IMR-90 (cell line): ENCODE data around the gene PIMREG. TPM values are rescaled to one million over a fixed set of nuclear protein-coding genes. Genes with fewer than 3 reads are reported as not detected.

Source experiments
- ATAC-seq: fragments of 200-7000 bp; cut with Tn5 transposase; 2 replicates; pipeline ENCODE4 v1.9.1; 2020; ENCODE audit warnings: low read depth, mild to moderate bottlenecking, moderate library complexity
- BruUV-seq: library from RNA; stranded (reverse); fragments of 400-500 nt; replicated peaks from 2 replicates; lab custom pipeline; 2021; lab: Mats Ljungman, UMichigan
- CTCF ChIA-PET: fragments of 300-600 bp; formaldehyde crosslinking; extraction: SDS; loops from one replicate; lab custom pipeline; 2021; ENCODE audit warnings: antibody characterized with exemption; lab: Yijun Ruan, JAX
- POLR2A ChIA-PET: fragments of 300-600 bp; sonication (Branson Sonifier 250); formaldehyde crosslinking; loops from one replicate; lab custom pipeline; 2022; ENCODE audit warnings: antibody characterized with exemption; ENCODE audit not compliant: unreplicated experiment; lab: Charles Lee
- DNase-seq: peaks from one replicate; pipeline ENCODE4 v3.0.0; 2013
- H2AFZ ChIP-seq: replicated peaks from 2 replicates; pipeline ENCODE3; 2013; ENCODE audit warnings: low read length, mild to moderate bottlenecking; ENCODE audit not compliant: poor library complexity
- H2AK5ac ChIP-seq: 2 replicates; pipeline ENCODE4 v1.6.1; 2013; ENCODE audit warnings: low read depth, low read length, inconsistent platforms
- H2AK9ac ChIP-seq: replicated peaks from 2 replicates; pipeline ENCODE3; 2013; ENCODE audit warnings: mild to moderate bottlenecking, low read depth, low read length, moderate library complexity; ENCODE audit not compliant: poor library complexity
- H2BK120ac ChIP-seq: 2 replicates; pipeline ENCODE4 v1.6.1; 2013; ENCODE audit warnings: low read depth, low read length, inconsistent platforms
- H2BK15ac ChIP-seq: 3 replicates; pipeline ENCODE4 v1.6.1; 2013; ENCODE audit warnings: low read depth, low read length, inconsistent platforms
- H2BK20ac ChIP-seq: 2 replicates; pipeline ENCODE4 v1.6.1; 2013; ENCODE audit warnings: low read depth, mild to moderate bottlenecking, inconsistent platforms, low read length, moderate library complexity
- H2BK5ac ChIP-seq: 2 replicates; pipeline ENCODE4 v1.6.1; 2013; ENCODE audit warnings: mild to moderate bottlenecking, low read depth, low read length, inconsistent platforms; ENCODE audit not compliant: poor library complexity, severe bottlenecking
- H3K14ac ChIP-seq: replicated peaks from 2 replicates; pipeline ENCODE4 v1.6.1; 2013; ENCODE audit warnings: low read depth, low read length, inconsistent platforms
- H3K18ac ChIP-seq: 2 replicates; pipeline ENCODE4 v1.6.1; 2013; ENCODE audit warnings: low read depth, low read length, control low read depth
- H3K23ac ChIP-seq: 2 replicates; pipeline ENCODE4 v1.6.1; 2013; ENCODE audit warnings: low read depth, low read length, inconsistent platforms
- H3K27ac ChIP-seq: 2 replicates; pipeline ENCODE4 v1.5.1; 2013; ENCODE audit warnings: mild to moderate bottlenecking, control low read depth, low read length; ENCODE audit not compliant: insufficient read depth
- H3K27me3 ChIP-seq: 2 replicates; pipeline ENCODE4 v1.6.1; 2013; ENCODE audit warnings: low read length; ENCODE audit not compliant: control insufficient read depth, insufficient read depth
- H3K36me3 ChIP-seq: 2 replicates; pipeline ENCODE4 v1.6.1; 2013; ENCODE audit warnings: low read length, mixed read lengths; ENCODE audit not compliant: control insufficient read depth, insufficient read depth
- H3K4ac ChIP-seq: 2 replicates; pipeline ENCODE4 v1.6.1; 2013; ENCODE audit warnings: low read depth, low read length, inconsistent platforms
- H3K4me1 ChIP-seq: 2 replicates; pipeline ENCODE4 v1.6.1; 2013; ENCODE audit warnings: low read length, mixed read lengths; ENCODE audit not compliant: control insufficient read depth, insufficient read depth
- H3K4me2 ChIP-seq: 2 replicates; pipeline ENCODE4 v1.6.1; 2013; ENCODE audit warnings: low read depth, mild to moderate bottlenecking, control low read depth, low read length, moderate library complexity
- H3K4me3 ChIP-seq: 2 replicates; pipeline ENCODE4 v1.5.1; 2013; ENCODE audit warnings: low read depth, mild to moderate bottlenecking, control low read depth, low read length, moderate library complexity; ENCODE audit not compliant: insufficient read depth
- H3K56ac ChIP-seq: 2 replicates; pipeline ENCODE4 v1.6.1; 2013; ENCODE audit warnings: low read length, inconsistent platforms; ENCODE audit not compliant: insufficient read depth; ENCODE audit errors: extremely low read depth
- H3K79me1 ChIP-seq, 2 experiments: 2 replicates each; pipeline ENCODE4 v1.6.1; 2013; ENCODE audit warnings: low read length in 2 of 2, inconsistent platforms in 1 of 2, low read depth in 1 of 2
- H3K9ac ChIP-seq: 2 replicates; pipeline ENCODE4 v1.6.1; 2013; ENCODE audit warnings: low read depth, low read length, control low read depth
- H3K9me1 ChIP-seq: 2 replicates; pipeline ENCODE4 v1.6.1; 2013; ENCODE audit warnings: low read length, inconsistent platforms; ENCODE audit not compliant: insufficient read depth
- H3K9me3 ChIP-seq: 2 replicates; pipeline ENCODE4 v1.6.1; 2013; ENCODE audit warnings: low read length; ENCODE audit not compliant: control insufficient read depth, insufficient read depth
- H4K20me1 ChIP-seq: 2 replicates; pipeline ENCODE4 v1.6.1; 2013; ENCODE audit warnings: low read length, inconsistent platforms; ENCODE audit not compliant: insufficient read depth
- H4K5ac ChIP-seq: 2 replicates; pipeline ENCODE4 v1.6.1; 2013; ENCODE audit warnings: mild to moderate bottlenecking, low read depth, low read length, control low read depth
- H4K8ac ChIP-seq, 2 experiments: 2 replicates each; pipeline ENCODE4 v1.6.1; 2013; ENCODE audit warnings: low read depth in 2 of 2, low read length in 2 of 2, control low read depth in 1 of 2, inconsistent platforms in 1 of 2
- H4K91ac ChIP-seq: 2 replicates; pipeline ENCODE4 v1.6.1; 2013; ENCODE audit warnings: low read depth, low read length, inconsistent platforms; ENCODE audit not compliant: insufficient read depth
- BHLHE40 ChIP-seq: fragments of 150-350 bp; IDR thresholded peaks from 2 replicates; pipeline ENCODE4 v1.6.1; 2016; ENCODE audit warnings: mild to moderate bottlenecking, low read depth, low read length
- CEBPB ChIP-seq: IDR thresholded peaks from 2 replicates; pipeline ENCODE4 v1.6.1; 2012; ENCODE audit warnings: low read depth, low read length, improper control_type of control experiment
- FOS ChIP-seq: fragments of 150-350 bp; IDR thresholded peaks from 2 replicates; pipeline ENCODE4 v1.6.1; 2016; ENCODE audit warnings: low read depth, low read length
- MAFK ChIP-seq: IDR thresholded peaks from 2 replicates; pipeline ENCODE4 v1.6.1; 2012; ENCODE audit warnings: low read depth, low read length, improper control_type of control experiment
- MAZ ChIP-seq: IDR thresholded peaks from 2 replicates; pipeline ENCODE4 v1.6.1; 2012; ENCODE audit warnings: low read depth, mild to moderate bottlenecking, low read length, improper control_type of control experiment, moderate library complexity, borderline replicate concordance
- MXI1 ChIP-seq: IDR thresholded peaks from 2 replicates; pipeline ENCODE4 v1.6.1; 2012; ENCODE audit warnings: low read depth, mild to moderate bottlenecking, low read length, moderate library complexity, borderline replicate concordance
- NFE2L2 ChIP-seq: fragments of 150-350 bp; IDR thresholded peaks from 2 replicates; pipeline ENCODE4 v1.6.1; 2016; ENCODE audit warnings: low read depth, mild to moderate bottlenecking, low read length
- POLR2A ChIP-seq: IDR thresholded peaks from 2 replicates; pipeline ENCODE4 v1.6.1; 2012; ENCODE audit warnings: mild to moderate bottlenecking, low read depth, low read length
- RAD21 ChIP-seq: IDR thresholded peaks from 2 replicates; pipeline ENCODE4 v1.6.1; 2012; ENCODE audit warnings: low read length, improper control_type of control experiment
- RCOR1 ChIP-seq: IDR thresholded peaks from 2 replicates; pipeline ENCODE4 v1.6.1; 2012; ENCODE audit warnings: mild to moderate bottlenecking, low read length, improper control_type of control experiment; ENCODE audit not compliant: insufficient replicate concordance
- SMC3 ChIP-seq: fragments of 150-350 bp; IDR thresholded peaks from 2 replicates; pipeline ENCODE4 v1.6.1; 2016; ENCODE audit warnings: low read depth, mild to moderate bottlenecking, antibody characterized with exemption, low read length, moderate library complexity
- WGBS, 2 experiments: methylation state at CpG; one replicate each; pipeline versions ENCODE4 v1.1.5 to v1.1.7; 2013; ENCODE audit warnings: missing lambda C conversion rate in 2 of 2; ENCODE audit not compliant: insufficient read length in 1 of 2; ENCODE audit errors: extremely low coverage in 2 of 2; 5-methylcytosine and 5-hydroxymethylcytosine counted together
- dilution Hi-C: fragments of 300-500 bp; cut with HindIII; formaldehyde crosslinking; loops from one replicate; pipeline ENCODE4 v1.14.3; 2018; ENCODE audit warnings: low sequenced_read_pairs; ENCODE audit not compliant: unreplicated experiment
- in situ Hi-C: fragments of 300-500 bp; cut with MboI; formaldehyde crosslinking; loops from 3 replicates; pipeline ENCODE4 v1.14.3; 2019; ENCODE audit warnings: low sequenced_read_pairs, inconsistent platforms, mixed read lengths
- intact Hi-C: fragments of 100-400 bp; cut with micrococcal nuclease; formaldehyde crosslinking; loops from 2 replicates; pipeline ENCODE4 v1.10.0; 2022
- polyA plus RNA-seq, 3 experiments: library from polyadenylated mRNA; depleted of rRNA; stranded (reverse); fragments of >200 nt; gene quantifications; 2 replicates each; pipeline ENCODE4 v1.2.3, GENCODE V29; 2012; ENCODE audit warnings: low replicate concordance in 1 of 3
- total RNA-seq: library from RNA; depleted of rRNA; stranded (reverse); fragments of >200 nt; gene quantifications from 2 replicates; pipeline ENCODE4 v1.2.3, GENCODE V29; 2012
- TF ChIP-seq, protein P1 (sequence below): fragments of 150-350 bp; IDR thresholded peaks from 2 replicates; pipeline ENCODE4 v1.6.1; 2017; ENCODE audit warnings: mild to moderate bottlenecking, antibody characterized with exemption, low read length, low read depth
- TF ChIP-seq, protein P2 (sequence below): conservative IDR thresholded peaks from 2 replicates; pipeline ENCODE4 v1.5.1; 2012; ENCODE audit warnings: mild to moderate bottlenecking, low read depth, low read length, improper control_type of control experiment

Gene PIMREG
- total and polyA plus RNA-seq, 2 of the 4 experiments (the other 2 are of a cell fraction), result 21.5 to 25.9 TPM

DNA sequence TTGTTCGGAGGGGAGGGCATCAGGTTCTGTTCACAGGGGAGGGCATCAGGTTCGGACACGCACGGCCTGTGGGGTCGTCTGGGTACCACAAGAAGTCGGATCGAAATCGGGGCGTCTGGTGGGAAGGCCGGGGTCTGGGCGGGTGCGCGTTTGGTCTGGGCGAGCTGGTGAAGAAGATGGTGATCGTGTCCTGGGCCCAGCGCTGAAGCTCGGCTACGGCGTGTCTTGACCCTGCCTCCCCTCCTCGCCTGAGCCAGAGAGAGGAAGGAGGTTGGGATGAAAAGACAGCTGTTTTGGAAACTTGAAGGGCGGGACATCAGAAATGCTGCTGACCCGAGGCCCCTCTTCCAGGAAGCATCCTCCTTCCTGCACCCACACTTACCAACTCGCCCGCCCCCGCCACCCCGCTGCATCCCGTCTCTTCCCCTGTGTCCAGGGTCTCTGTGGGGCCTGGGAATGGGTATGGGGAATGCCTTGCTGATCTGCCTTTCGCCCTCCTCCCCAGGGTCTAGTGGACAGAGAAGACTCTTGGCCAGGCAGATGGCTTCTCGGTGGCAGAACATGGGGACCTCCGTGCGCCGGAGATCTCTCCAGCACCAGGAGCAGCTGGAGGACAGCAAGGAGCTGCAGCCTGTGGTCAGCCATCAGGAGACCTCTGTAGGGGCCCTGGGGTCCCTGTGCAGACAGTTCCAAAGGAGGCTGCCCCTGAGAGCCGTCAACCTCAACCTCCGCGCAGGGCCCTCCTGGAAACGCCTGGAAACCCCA is 498 bp downstream of the PIMREG start:
- Histone ChIP-seq H4K91ac (no peak overlapping the region), H3K9me3 (no peaks in the 10 kb centered on the region), H3K79me1 (peaks cover 12 to 23% of the 10 kb centered on the region in 2 experiments; a peak in 3 of 4 replicates), H2BK120ac (no peak overlapping the region), H2BK20ac (no peak overlapping the region), H3K9ac (peak overlapping the region; percentile 59; the same call in 1 of the 2 replicates), H3K14ac (0 out of 2 replicates have a peak overlapping the region, but pooled peaks have one; percentile 6), H2AK9ac (peak overlapping the region; percentile 70), H3K18ac (no peak overlapping the region), H2AFZ (peak overlapping the region; percentile 94), H3K4me3 (peak overlapping the region; percentile 57), H3K27me3 (no peaks in the 10 kb centered on the region), H3K23ac (peak overlapping the region; percentile 52; the same call in 1 of the 2 replicates), H3K36me3 (no peaks in the 10 kb centered on the region), H3K9me1 (peaks cover 4% of the 10 kb centered on the region; the same call in 1 of the 2 replicates), H3K27ac (no peak overlapping the region; the same call in 1 of the 2 replicates), H4K8ac (no peak overlapping the region; a peak in 1 of 4 replicates), H4K20me1 (peaks cover 2% of the 10 kb centered on the region; the same call in 1 of the 2 replicates), H2BK5ac (peak overlapping the region; percentile 9), H3K56ac (peak overlapping the region; percentile 19; the same call in 1 of the 2 replicates), H3K4ac (peak overlapping the region; percentile 9; the same call in 1 of the 2 replicates), H2BK15ac (no peak overlapping the region), H4K5ac (no peak overlapping the region), H2AK5ac (0 out of 2 replicates have a peak overlapping the region, but pooled peaks have one; percentile 23), H3K4me2 (peak overlapping the region; percentile 93), H3K4me1 (peaks cover 3% of the 10 kb centered on the region; the same call in 1 of the 2 replicates)
- WGBS, 2 experiments, result 37% methylated on average over 7 of the region's 36 CpGs; no CpG with 5 or more reads in 1 of the 2 experiments
- ChIA-PET POLR2A (no interaction called here), CTCF (no interaction called here)
- dilution Hi-C loops, result no loop called here
- intact Hi-C loops, result loop anchor here (5.0 kb wide), 1 partner anchor 198 kb away; the partner anchor contains the start of genes KIAA0753 and TXNDC17
- no peak for DNase-seq
- ATAC-seq, result no peak
- in situ Hi-C loops, result loop anchor here (25.0 kb wide), 1 partner anchor 1207 kb away; the partner anchor contains the start of gene SCIMP
- BruUV-seq, result no TSS peak
- TF ChIP-seq NFE2L2, result no peak
- TF ChIP-seq, protein P1, sequence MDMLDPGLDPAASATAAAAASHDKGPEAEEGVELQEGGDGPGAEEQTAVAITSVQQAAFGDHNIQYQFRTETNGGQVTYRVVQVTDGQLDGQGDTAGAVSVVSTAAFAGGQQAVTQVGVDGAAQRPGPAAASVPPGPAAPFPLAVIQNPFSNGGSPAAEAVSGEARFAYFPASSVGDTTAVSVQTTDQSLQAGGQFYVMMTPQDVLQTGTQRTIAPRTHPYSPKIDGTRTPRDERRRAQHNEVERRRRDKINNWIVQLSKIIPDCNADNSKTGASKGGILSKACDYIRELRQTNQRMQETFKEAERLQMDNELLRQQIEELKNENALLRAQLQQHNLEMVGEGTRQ, result no peak
- no peak for TF ChIP-seq MAZ
- no peak for TF ChIP-seq RAD21
- no peak for TF ChIP-seq MAFK
- no peak for TF ChIP-seq CEBPB
- no peak for TF ChIP-seq SMC3
- TF ChIP-seq MXI1, result no peak
- TF ChIP-seq RCOR1, result no peak
- TF ChIP-seq, protein P2, sequence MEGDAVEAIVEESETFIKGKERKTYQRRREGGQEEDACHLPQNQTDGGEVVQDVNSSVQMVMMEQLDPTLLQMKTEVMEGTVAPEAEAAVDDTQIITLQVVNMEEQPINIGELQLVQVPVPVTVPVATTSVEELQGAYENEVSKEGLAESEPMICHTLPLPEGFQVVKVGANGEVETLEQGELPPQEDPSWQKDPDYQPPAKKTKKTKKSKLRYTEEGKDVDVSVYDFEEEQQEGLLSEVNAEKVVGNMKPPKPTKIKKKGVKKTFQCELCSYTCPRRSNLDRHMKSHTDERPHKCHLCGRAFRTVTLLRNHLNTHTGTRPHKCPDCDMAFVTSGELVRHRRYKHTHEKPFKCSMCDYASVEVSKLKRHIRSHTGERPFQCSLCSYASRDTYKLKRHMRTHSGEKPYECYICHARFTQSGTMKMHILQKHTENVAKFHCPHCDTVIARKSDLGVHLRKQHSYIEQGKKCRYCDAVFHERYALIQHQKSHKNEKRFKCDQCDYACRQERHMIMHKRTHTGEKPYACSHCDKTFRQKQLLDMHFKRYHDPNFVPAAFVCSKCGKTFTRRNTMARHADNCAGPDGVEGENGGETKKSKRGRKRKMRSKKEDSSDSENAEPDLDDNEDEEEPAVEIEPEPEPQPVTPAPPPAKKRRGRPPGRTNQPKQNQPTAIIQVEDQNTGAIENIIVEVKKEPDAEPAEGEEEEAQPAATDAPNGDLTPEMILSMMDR, result no peak
- TF ChIP-seq POLR2A, result no peak
- TF ChIP-seq FOS, result no peak
- TF ChIP-seq BHLHE40, result no peak
